ENCODE results near the gene C11orf68.

- TF ChIP-seq, protein P1, sequence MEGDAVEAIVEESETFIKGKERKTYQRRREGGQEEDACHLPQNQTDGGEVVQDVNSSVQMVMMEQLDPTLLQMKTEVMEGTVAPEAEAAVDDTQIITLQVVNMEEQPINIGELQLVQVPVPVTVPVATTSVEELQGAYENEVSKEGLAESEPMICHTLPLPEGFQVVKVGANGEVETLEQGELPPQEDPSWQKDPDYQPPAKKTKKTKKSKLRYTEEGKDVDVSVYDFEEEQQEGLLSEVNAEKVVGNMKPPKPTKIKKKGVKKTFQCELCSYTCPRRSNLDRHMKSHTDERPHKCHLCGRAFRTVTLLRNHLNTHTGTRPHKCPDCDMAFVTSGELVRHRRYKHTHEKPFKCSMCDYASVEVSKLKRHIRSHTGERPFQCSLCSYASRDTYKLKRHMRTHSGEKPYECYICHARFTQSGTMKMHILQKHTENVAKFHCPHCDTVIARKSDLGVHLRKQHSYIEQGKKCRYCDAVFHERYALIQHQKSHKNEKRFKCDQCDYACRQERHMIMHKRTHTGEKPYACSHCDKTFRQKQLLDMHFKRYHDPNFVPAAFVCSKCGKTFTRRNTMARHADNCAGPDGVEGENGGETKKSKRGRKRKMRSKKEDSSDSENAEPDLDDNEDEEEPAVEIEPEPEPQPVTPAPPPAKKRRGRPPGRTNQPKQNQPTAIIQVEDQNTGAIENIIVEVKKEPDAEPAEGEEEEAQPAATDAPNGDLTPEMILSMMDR (IDR thresholded peaks at IDR 0.05 in 4 of 5, conservative IDR thresholded peaks at IDR 0.05 in 1 of 5): no peak
- TF ChIP-seq POLR2A (IDR thresholded peaks at IDR 0.05): no peak
Measured at GRCh38 chr11:65868076-65868667, 50.7 kb downstream of the C11orf68 start.
